Brain microvascular endothelial cell (primary cell): ENCODE results near the gene ACCSL.

Source experiments
- DNase-seq: peaks from one replicate; pipeline ENCODE4 v3.0.0-alpha.2; 2020
- H3K27ac ChIP-seq: fragments of 250-450 bp; sonication (Bioruptor Pico); 2 replicates; pipeline ENCODE4 v1.5.1; 2020; ENCODE audit warnings: mild to moderate bottlenecking, moderate library complexity
- H3K27me3 ChIP-seq: fragments of 250-450 bp; sonication (Bioruptor Pico); replicated peaks from 2 replicates; pipeline ENCODE4 v1.5.1; 2020; ENCODE audit warnings: mild to moderate bottlenecking
- H3K36me3 ChIP-seq: fragments of 250-450 bp; sonication (Bioruptor Pico); replicated peaks from 2 replicates; pipeline ENCODE4 v1.5.1; 2020; ENCODE audit warnings: mild to moderate bottlenecking
- H3K4me3 ChIP-seq: 2 replicates; pipeline ENCODE4 v1.5.1; 2011; ENCODE audit warnings: low read depth, mild to moderate bottlenecking, control low read depth, low read length, moderate library complexity
- CTCF ChIP-seq: IDR thresholded peaks from 2 replicates; pipeline ENCODE4 v1.5.1; 2011; ENCODE audit warnings: low read depth, mild to moderate bottlenecking, moderate library complexity, low read length, control low read depth, inconsistent platforms; ENCODE audit errors: missing control alignments
- in situ Hi-C: cut with HindIII; loops from 2 replicates; pipeline ENCODE4 v1.10.0; 2017; ENCODE audit warnings: low sequenced_read_pairs, low pct_ligation_motif_present

Gene ACCSL

GRCh38 chr11:44065161-44065661 is 17.4 kb downstream of the ACCSL start:
- Histone ChIP-seq H3K27ac (no peak overlapping the region), H3K4me3 (no peak overlapping the region), H3K36me3 (no peaks in the 10 kb centered on the region), H3K27me3 (no peaks in the 10 kb centered on the region)
- no peak for DNase-seq
- in situ Hi-C loops, result no loop called here
- no peak for TF ChIP-seq CTCF

- in situ Hi-C loops, result no loop called here
- no peaks in the 10 kb centered on the region for H3K36me3 ChIP-seq
- peak; percentile 91 for TF ChIP-seq CTCF
- peak within 1 kb of the TSS; percentile 73 for H3K4me3 ChIP-seq
- H3K27ac ChIP-seq, result peak within 1 kb of the TSS; percentile 78
- DNase-seq, result peak; percentile 84
- no peaks in the 10 kb centered on the region for H3K27me3 ChIP-seq
Measured at GRCh38 chr11:44065841-44066731, 18.3 kb downstream of the ACCSL start, which contains the start of gene ACCS. TSS of gene ACCS (plus strand) at chr11:44066270. CDS start at chr11:44067628, 1,358 bp downstream.

GRCh38 chr11:44066732-44067141 is 19.0 kb downstream of the ACCSL start:
- H3K4me3 ChIP-seq, result peak overlapping the region; percentile 73
- TF ChIP-seq CTCF, result no peak
- H3K27ac ChIP-seq, result peak overlapping the region; percentile 78
- no peaks in the 10 kb centered on the region for H3K27me3 ChIP-seq
- DNase-seq, result peak; percentile 38
- in situ Hi-C loops, result no loop called here
- H3K36me3 ChIP-seq, result no peaks in the 10 kb centered on the region

GRCh38 chr11:44067266-44067665 is 19.5 kb downstream of the ACCSL start:
- H3K27ac ChIP-seq, result no peak overlapping the region
- H3K27me3 ChIP-seq, result no peaks in the 10 kb centered on the region

GRCh38 chr11:44068180-44068579 is 20.4 kb downstream of the ACCSL start:
- in situ Hi-C loops, result no loop called here
- no peaks in the 10 kb centered on the region for H3K36me3 ChIP-seq
- no peaks in the 10 kb centered on the region for H3K27me3 ChIP-seq
- DNase-seq, result no peak
- H3K27ac ChIP-seq, result no peak overlapping the region
- TF ChIP-seq CTCF, result no peak
- H3K4me3 ChIP-seq, result no peak overlapping the region

More at GRCh38 chr11:44067266-44067665, 19.5 kb downstream of the ACCSL start:
- Histone ChIP-seq H3K36me3 (no peaks in the 10 kb centered on the region), H3K4me3 (no peak overlapping the region)
- in situ Hi-C loops, result no loop called here
- DNase-seq, result no peak
- no peak for TF ChIP-seq CTCF
